Mesothelial cell of epicardium (in vitro differentiated cells): ENCODE results near the gene MTHFSD. TPM values are rescaled to one million over a fixed set of nuclear protein-coding genes. Genes with fewer than 3 reads are reported as not detected.

Experiments
- DNase-seq, 2 experiments: peaks; one replicate each; pipeline ENCODE4 v3.0.0; 2021; ENCODE audit warnings: low spot score in 2 of 2; ENCODE audit not compliant: unreplicated experiment in 2 of 2
- H3K27ac Mint-ChIP-seq: 2 replicates; pipeline ENCODE4 v1.8.0; 2021; ENCODE audit warnings: mixed read lengths
- H3K27me3 Mint-ChIP-seq: 2 replicates; pipeline ENCODE4 v1.8.0; 2021; ENCODE audit warnings: low read depth, mixed read lengths
- H3K36me3 Mint-ChIP-seq: 2 replicates; pipeline ENCODE4 v1.8.0; 2021; ENCODE audit warnings: mixed read lengths
- H3K4me1 Mint-ChIP-seq: 2 replicates; pipeline ENCODE4 v1.8.0; 2021; ENCODE audit warnings: mixed read lengths
- H3K4me3 Mint-ChIP-seq: 2 replicates; pipeline ENCODE4 v1.8.0; 2021; ENCODE audit warnings: mild to moderate bottlenecking, moderate library complexity, mixed read lengths
- H3K9me3 Mint-ChIP-seq: 2 replicates; pipeline ENCODE4 v1.8.0; 2021; ENCODE audit warnings: mixed read lengths
- CTCF ChIP-seq: fragments of 200-600 bp; sonication (generic); IDR thresholded peaks from one replicate; pipeline ENCODE4 v1.5.0; 2021; ENCODE audit warnings: antibody characterized with exemption; ENCODE audit not compliant: unreplicated experiment
- total RNA-seq: library from RNA; stranded (reverse); gene quantifications from 3 replicates; pipeline ENCODE4 v1.2.1, GENCODE V29; 2021

Gene MTHFSD
- total RNA-seq, 1 donor from 2014 or later, result 27.4 TPM

- peaks cover 12% of the 10 kb centered on the region for H3K4me1 Mint-ChIP-seq
- H3K36me3 Mint-ChIP-seq, result no peaks in the 10 kb centered on the region
- H3K27ac Mint-ChIP-seq, result no peak overlapping the region
- peaks cover 97% of the 10 kb centered on the region for H3K27me3 Mint-ChIP-seq
- no peak overlapping the region for H3K4me3 Mint-ChIP-seq
- no peak for TF ChIP-seq CTCF
- DNase-seq, result no peak
- no peaks in the 10 kb centered on the region for H3K9me3 Mint-ChIP-seq
Measured at GRCh38 chr16:86499889-86500707, 54.9 kb downstream of the MTHFSD start.

DNA sequence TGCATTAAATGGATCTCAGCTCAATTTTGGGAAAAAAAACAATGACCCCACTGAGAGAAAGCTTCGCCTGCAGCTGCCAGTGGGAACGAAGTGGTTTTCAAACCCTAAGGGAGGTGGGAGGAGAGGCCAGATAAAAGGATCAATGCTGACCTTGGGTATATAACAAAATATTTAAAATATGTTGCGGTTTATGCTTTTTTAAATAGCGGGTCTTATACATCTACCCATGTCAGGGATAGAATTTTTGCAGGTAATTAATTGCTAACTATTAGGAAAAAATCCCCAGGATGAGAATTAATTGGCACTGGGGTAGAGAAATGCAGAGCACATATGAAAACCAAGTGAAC is 55.6 kb downstream of the MTHFSD start:
- Mint-ChIP-seq H3K9me3 (no peaks in the 10 kb centered on the region), H3K4me3 (no peak overlapping the region), H3K36me3 (no peaks in the 10 kb centered on the region), H3K4me1 (peaks cover 11% of the 10 kb centered on the region), H3K27ac (no peak overlapping the region), H3K27me3 (peaks cover 97% of the 10 kb centered on the region)
- DNase-seq, result no peak
- TF ChIP-seq CTCF, result no peak

GRCh38 chr16:86498671-86499439 is 56.2 kb downstream of the MTHFSD start:
- no peaks in the 10 kb centered on the region for H3K9me3 Mint-ChIP-seq
- peaks cover 97% of the 10 kb centered on the region for H3K27me3 Mint-ChIP-seq
- H3K4me1 Mint-ChIP-seq, result peaks cover 11% of the 10 kb centered on the region
- DNase-seq, result no peak
- H3K27ac Mint-ChIP-seq, result no peak overlapping the region
- H3K36me3 Mint-ChIP-seq, result no peaks in the 10 kb centered on the region
- TF ChIP-seq CTCF, result no peak
- H3K4me3 Mint-ChIP-seq, result no peak overlapping the region

GRCh38 chr16:86498155-86498670 is 56.8 kb downstream of the MTHFSD start:
- peaks cover 97% of the 10 kb centered on the region for H3K27me3 Mint-ChIP-seq
- no peak overlapping the region for H3K4me3 Mint-ChIP-seq
- DNase-seq, result no peak
- no peak for TF ChIP-seq CTCF
- H3K9me3 Mint-ChIP-seq, result no peaks in the 10 kb centered on the region
- no peaks in the 10 kb centered on the region for H3K36me3 Mint-ChIP-seq
- no peak overlapping the region for H3K27ac Mint-ChIP-seq
- peaks cover 11% of the 10 kb centered on the region for H3K4me1 Mint-ChIP-seq

DNA sequence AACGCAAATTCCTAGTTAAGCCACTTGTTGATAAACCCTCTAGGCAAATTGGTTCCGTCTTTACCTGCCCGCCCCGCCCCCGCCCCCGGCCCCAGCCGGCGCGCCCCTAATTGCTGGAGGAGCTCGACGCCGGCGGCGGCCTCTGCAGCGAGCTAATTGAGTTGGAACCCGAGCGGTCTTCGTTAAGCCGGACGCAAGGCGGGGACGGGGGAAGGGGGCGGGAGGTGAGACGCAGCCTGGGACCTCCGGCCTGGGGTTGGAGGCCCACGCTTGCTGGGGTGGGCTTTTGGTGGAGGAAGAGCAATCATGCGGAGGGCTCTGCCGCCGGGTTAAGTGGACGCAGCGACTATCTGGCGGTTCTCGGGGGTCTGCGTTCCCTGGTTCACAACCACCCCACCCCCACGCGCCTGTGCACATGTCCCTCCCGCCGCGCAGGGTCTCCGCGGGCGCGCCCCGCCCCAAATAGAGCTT is 57.4 kb downstream of the MTHFSD start:
- Mint-ChIP-seq H3K27ac (no peak overlapping the region), H3K4me1 (peaks cover 11% of the 10 kb centered on the region), H3K9me3 (no peaks in the 10 kb centered on the region), H3K27me3 (peaks cover 97% of the 10 kb centered on the region), H3K4me3 (no peak overlapping the region), H3K36me3 (no peaks in the 10 kb centered on the region)
- TF ChIP-seq CTCF, result no peak
- DNase-seq, result no peak
